ENCODE results near the gene ARMH2. TPM values are rescaled to one million over a fixed set of nuclear protein-coding genes. Genes with fewer than 3 reads are reported as not detected.

Gene ARMH2
- total RNA-seq, 1 experiment from 2014 or later = not detected

DNA sequence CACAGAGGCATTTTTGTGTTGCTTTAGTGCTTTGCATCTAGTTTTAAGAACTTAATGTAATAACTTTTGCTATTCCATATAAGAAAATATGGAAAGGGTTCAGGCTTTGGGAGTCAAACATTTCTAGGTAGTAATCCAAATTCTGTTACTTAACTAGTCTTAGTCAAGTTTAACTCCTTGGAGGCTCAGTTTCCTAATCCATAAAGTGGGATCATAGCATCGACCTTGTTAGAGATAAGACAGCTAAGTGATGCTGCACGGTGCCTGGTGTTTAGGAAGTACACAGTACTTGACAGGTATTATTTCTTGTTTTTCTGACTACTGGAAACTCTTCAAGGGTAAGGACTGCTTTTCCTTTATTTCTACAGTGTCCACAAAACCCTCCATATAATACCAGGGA, 24.5 kb upstream of the ARMH2 start:
- no peaks in the 10 kb centered on the region for H3K27me3 Mint-ChIP-seq (ENCODE audit: insufficient read depth, unreplicated experiment)
- BruUV-seq (replicated peaks) = no TSS peak

DNA sequence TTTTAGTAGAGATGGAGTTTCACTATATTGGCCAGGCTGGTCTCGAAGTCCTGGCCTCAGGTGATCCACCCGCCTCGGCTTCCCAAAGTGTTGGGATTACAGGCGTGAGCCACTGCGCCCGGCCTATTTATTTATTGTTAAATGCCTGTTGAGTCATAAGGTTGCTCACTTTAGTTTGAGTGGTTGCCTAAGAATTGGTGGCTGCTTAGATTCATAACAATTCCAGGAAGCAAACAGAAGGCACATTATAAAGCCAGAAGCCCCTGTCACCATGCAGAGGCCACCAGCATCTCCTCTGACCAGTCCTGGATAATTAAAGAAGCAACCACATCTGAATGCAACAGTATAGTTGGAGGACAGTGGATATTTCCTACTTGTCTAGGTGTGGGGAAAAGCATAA, 24.0 kb upstream of the ARMH2 start:
- no peak overlapping the region for H3K4me3 ChIP-seq (ENCODE audit: low read depth, low read length)
- no peak for DNase-seq
- H3K27ac Mint-ChIP-seq (ENCODE audit: unreplicated experiment) = no peak overlapping the region
- H3K9me3 Mint-ChIP-seq (ENCODE audit: unreplicated experiment) = no peaks in the 10 kb centered on the region
- no peaks in the 10 kb centered on the region for H3K9me3 ChIP-seq
- no peaks in the 10 kb centered on the region for H3K36me3 ChIP-seq (ENCODE audit: control insufficient read depth, insufficient read depth, low read length)
- H3K4me3 Mint-ChIP-seq (ENCODE audit: unreplicated experiment) = no peak overlapping the region
- TF ChIP-seq, protein P1, sequence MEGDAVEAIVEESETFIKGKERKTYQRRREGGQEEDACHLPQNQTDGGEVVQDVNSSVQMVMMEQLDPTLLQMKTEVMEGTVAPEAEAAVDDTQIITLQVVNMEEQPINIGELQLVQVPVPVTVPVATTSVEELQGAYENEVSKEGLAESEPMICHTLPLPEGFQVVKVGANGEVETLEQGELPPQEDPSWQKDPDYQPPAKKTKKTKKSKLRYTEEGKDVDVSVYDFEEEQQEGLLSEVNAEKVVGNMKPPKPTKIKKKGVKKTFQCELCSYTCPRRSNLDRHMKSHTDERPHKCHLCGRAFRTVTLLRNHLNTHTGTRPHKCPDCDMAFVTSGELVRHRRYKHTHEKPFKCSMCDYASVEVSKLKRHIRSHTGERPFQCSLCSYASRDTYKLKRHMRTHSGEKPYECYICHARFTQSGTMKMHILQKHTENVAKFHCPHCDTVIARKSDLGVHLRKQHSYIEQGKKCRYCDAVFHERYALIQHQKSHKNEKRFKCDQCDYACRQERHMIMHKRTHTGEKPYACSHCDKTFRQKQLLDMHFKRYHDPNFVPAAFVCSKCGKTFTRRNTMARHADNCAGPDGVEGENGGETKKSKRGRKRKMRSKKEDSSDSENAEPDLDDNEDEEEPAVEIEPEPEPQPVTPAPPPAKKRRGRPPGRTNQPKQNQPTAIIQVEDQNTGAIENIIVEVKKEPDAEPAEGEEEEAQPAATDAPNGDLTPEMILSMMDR (IDR thresholded peaks at IDR 0.05; ENCODE audit: insufficient read depth in 1 of 2, low read depth in 1 of 2, low read length in 1 of 2, severe bottlenecking in 1 of 2, unreplicated experiment in 1 of 2) = no peak
- BruUV-seq (replicated peaks) = no TSS peak
- H3K36me3 Mint-ChIP-seq (ENCODE audit: insufficient read depth, unreplicated experiment) = no peaks in the 10 kb centered on the region
- intact Hi-C loops (cut with micrococcal nuclease; ENCODE audit: unreplicated experiment) = no loop called here
- ChIA-PET CTCF (no interaction called here), POLR2A (no interaction called here)
- H3K4me1 ChIP-seq = peaks cover 8% of the 10 kb centered on the region; the same call in 1 of the 2 replicates
- H3K27me3 ChIP-seq (replicated peaks; ENCODE audit: control insufficient read depth, insufficient read depth, low read length) = no peaks in the 10 kb centered on the region
- peaks cover 6% of the 10 kb centered on the region for H3K4me1 Mint-ChIP-seq (ENCODE audit: low read depth, unreplicated experiment)
- H3K27me3 Mint-ChIP-seq (ENCODE audit: insufficient read depth, unreplicated experiment) = no peaks in the 10 kb centered on the region

More for the DNA sequence above, 24.5 kb upstream of the ARMH2 start:
- TF ChIP-seq, protein P1 (IDR thresholded peaks at IDR 0.05; ENCODE audit: insufficient read depth in 1 of 2, low read depth in 1 of 2, low read length in 1 of 2, severe bottlenecking in 1 of 2, unreplicated experiment in 1 of 2) = no peak
- CTCF ChIA-PET = no interaction called here
- no peaks in the 10 kb centered on the region for H3K27me3 ChIP-seq (replicated peaks; ENCODE audit: control insufficient read depth, insufficient read depth, low read length)
- Mint-ChIP-seq H3K27ac (ENCODE audit: unreplicated experiment) (no peak overlapping the region), H3K9me3 (ENCODE audit: unreplicated experiment) (no peaks in the 10 kb centered on the region), H3K4me3 (ENCODE audit: unreplicated experiment) (no peak overlapping the region), H3K4me1 (ENCODE audit: low read depth, unreplicated experiment) (peaks cover 6% of the 10 kb centered on the region), H3K36me3 (ENCODE audit: insufficient read depth, unreplicated experiment) (no peaks in the 10 kb centered on the region)
- no peaks in the 10 kb centered on the region for H3K9me3 ChIP-seq
- DNase-seq = no peak
- peaks cover 8% of the 10 kb centered on the region; the same call in 1 of the 2 replicates for H3K4me1 ChIP-seq
- no peak overlapping the region for H3K4me3 ChIP-seq (ENCODE audit: low read depth, low read length)
- intact Hi-C loops (cut with micrococcal nuclease; ENCODE audit: unreplicated experiment) = no loop called here
- POLR2A ChIA-PET = no interaction called here
- no peaks in the 10 kb centered on the region for H3K36me3 ChIP-seq (ENCODE audit: control insufficient read depth, insufficient read depth, low read length)

DNA sequence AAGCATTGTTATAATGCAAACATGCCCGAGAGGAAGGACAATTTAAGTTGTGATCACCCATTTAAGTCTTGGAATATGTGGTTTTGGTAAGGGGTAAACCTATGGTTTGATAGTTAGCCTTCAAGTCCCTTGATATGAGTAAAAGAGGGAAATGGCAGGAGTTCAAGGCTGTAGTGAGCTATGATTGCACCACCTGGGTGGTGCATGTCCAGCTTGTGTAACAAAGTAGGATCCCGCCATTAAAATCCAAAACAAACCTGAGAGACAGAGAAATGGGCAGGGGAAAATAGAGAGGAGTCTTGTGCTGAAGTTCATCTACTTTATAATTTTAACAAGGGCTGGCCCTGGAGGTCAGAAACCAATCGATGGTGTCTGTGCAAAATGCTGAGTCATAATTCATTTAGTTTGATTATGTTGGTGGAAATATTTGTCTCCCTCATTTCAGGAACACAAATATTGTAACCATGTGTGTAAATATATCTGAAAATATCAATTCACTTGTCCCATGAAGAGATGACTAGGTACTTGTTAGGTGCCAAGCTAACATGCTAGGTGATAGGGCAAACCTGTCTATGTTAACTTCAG, 23.2 kb upstream of the ARMH2 start:
- H3K36me3 ChIP-seq (ENCODE audit: control insufficient read depth, insufficient read depth, low read length) = no peaks in the 10 kb centered on the region
- no peaks in the 10 kb centered on the region for H3K27me3 ChIP-seq (replicated peaks; ENCODE audit: control insufficient read depth, insufficient read depth, low read length)
- Mint-ChIP-seq H3K4me3 (ENCODE audit: unreplicated experiment) (no peak overlapping the region), H3K36me3 (ENCODE audit: insufficient read depth, unreplicated experiment) (no peaks in the 10 kb centered on the region), H3K9me3 (ENCODE audit: unreplicated experiment) (no peaks in the 10 kb centered on the region), H3K4me1 (ENCODE audit: low read depth, unreplicated experiment) (peaks cover 6% of the 10 kb centered on the region), H3K27me3 (ENCODE audit: insufficient read depth, unreplicated experiment) (no peaks in the 10 kb centered on the region), H3K27ac (ENCODE audit: unreplicated experiment) (no peak overlapping the region)
- CTCF ChIA-PET = no interaction called here
- DNase-seq = no peak
- intact Hi-C loops (cut with micrococcal nuclease; ENCODE audit: unreplicated experiment) = no loop called here
- peaks cover 8% of the 10 kb centered on the region; the same call in 1 of the 2 replicates for H3K4me1 ChIP-seq
- no peak overlapping the region for H3K4me3 ChIP-seq (ENCODE audit: low read depth, low read length)
- BruUV-seq (replicated peaks) = no TSS peak
- H3K9me3 ChIP-seq = no peaks in the 10 kb centered on the region
- POLR2A ChIA-PET = no interaction called here
- TF ChIP-seq, protein P1 (IDR thresholded peaks at IDR 0.05; ENCODE audit: insufficient read depth in 1 of 2, low read depth in 1 of 2, low read length in 1 of 2, severe bottlenecking in 1 of 2, unreplicated experiment in 1 of 2) = no peak
